HFF-Myc (cell line): Measurements from ENCODE around the gene PPP1R14B.

Experiments
- DNase-seq: peaks from one replicate; pipeline ENCODE4 v3.0.0-alpha.2; 2011; ENCODE audit warnings: low read depth; ENCODE audit errors: extremely low read depth
- H3K4me3 ChIP-seq: replicated peaks from 2 replicates; pipeline ENCODE4 v1.5.1; 2011; ENCODE audit warnings: low read depth, mild to moderate bottlenecking, control low read depth, low read length
- TF ChIP-seq, protein P1 (sequence below): IDR thresholded peaks from 2 replicates; pipeline ENCODE4 v1.5.1; 2012; ENCODE audit warnings: mild to moderate bottlenecking, low read depth, low read length, control low read depth; ENCODE audit errors: missing control alignments

The PPP1R14B gene

GRCh38 chr11:64285885-64286800 lies 39.4 kb upstream of the PPP1R14B start:
- DNase-seq: no peak
- H3K4me3 ChIP-seq: peak overlapping the region; percentile 70
- TF ChIP-seq, protein P1, sequence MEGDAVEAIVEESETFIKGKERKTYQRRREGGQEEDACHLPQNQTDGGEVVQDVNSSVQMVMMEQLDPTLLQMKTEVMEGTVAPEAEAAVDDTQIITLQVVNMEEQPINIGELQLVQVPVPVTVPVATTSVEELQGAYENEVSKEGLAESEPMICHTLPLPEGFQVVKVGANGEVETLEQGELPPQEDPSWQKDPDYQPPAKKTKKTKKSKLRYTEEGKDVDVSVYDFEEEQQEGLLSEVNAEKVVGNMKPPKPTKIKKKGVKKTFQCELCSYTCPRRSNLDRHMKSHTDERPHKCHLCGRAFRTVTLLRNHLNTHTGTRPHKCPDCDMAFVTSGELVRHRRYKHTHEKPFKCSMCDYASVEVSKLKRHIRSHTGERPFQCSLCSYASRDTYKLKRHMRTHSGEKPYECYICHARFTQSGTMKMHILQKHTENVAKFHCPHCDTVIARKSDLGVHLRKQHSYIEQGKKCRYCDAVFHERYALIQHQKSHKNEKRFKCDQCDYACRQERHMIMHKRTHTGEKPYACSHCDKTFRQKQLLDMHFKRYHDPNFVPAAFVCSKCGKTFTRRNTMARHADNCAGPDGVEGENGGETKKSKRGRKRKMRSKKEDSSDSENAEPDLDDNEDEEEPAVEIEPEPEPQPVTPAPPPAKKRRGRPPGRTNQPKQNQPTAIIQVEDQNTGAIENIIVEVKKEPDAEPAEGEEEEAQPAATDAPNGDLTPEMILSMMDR: peak; percentile 9

- H3K4me3 ChIP-seq: peak within 1 kb of the TSS; percentile 70
- DNase-seq: no peak
- TF ChIP-seq, protein P1: no peak
Observed at GRCh38 chr11:64284962-64285884, 38.5 kb upstream of the PPP1R14B start, which contains the start of gene GPR137. Gene GPR137 (plus strand): TSS chr11:64285848. CDS start chr11:64286525, 677 bp downstream.

DNA sequence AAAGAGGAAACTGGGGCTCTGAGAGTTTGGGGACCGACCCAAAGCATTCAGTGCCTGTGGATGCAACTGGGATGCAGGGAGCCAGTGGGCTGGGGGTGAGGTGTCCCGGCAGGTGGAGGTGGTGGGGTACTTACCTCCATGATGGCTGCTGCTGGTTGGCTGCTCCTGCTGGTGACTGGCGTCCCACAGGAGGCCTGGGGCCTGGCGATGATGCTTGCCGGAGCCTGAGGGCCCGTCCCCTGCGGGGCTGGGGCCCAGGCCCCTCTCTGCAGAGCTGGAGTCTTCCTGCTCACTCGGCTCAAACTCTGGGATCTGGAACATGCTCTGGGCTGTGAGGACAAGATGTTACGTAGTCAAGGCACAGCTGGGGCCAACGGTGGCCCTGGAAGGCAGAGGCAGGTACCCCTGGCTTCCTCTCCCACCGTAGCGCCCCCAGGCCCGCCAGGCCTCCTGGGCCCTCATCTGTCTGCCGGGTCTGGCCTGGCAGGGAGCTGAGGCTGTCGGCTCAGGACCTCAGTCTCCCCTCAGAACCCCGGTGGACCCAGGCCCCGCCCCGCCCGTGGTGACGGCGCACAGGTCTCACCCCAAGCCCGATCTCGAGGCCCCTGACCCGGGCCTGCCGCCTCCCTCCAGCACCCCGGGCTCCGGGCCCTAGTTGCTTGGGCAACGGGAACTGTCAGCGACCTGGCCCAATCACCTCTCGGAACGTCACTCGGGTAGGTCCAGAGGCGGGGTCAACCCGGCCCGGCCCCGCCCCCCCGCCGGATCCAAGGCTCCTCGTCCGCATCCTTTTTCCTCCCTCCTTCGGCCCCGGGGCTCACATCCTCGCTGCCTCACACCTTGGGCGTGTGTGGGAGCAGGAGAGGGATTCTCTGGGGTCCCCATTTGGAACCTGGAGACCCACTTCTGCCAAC lies 37.6 kb upstream of the PPP1R14B start, which contains the start of gene BAD:
Gene BAD (minus strand): TSS at position 618 of the 914 bp plus-strand sequence. CDS start 297 bp downstream, at position 321.
- TF ChIP-seq, protein P1: no peak
- peak within 1 kb of the TSS; percentile 70 for H3K4me3 ChIP-seq
- no peak for DNase-seq

- DNase-seq: no peak
- no peak overlapping the region for H3K4me3 ChIP-seq
- TF ChIP-seq, protein P1: no peak
Observed at GRCh38 chr11:64283092-64283491, 36.3 kb upstream of the PPP1R14B start.

GRCh38 chr11:64281957-64282770 lies 35.4 kb upstream of the PPP1R14B start:
- H3K4me3 ChIP-seq: no peak overlapping the region
- no peak for DNase-seq
- TF ChIP-seq, protein P1: no peak
